Neural progenitor cell (in vitro differentiated cells): ENCODE measurements around the gene MARCHF4. TPM values are rescaled to one million over a fixed set of nuclear protein-coding genes. Genes with fewer than 3 reads are reported as not detected.
A peak's percentile ranks its signal among the peaks of the same experiment; 100 is the strongest.

Source experiments
- DNase-seq: peaks from one replicate; pipeline ENCODE4 v3.0.0-alpha.2; 2016; ENCODE audit warnings: low spot score
- H2AFZ ChIP-seq: fragments of 200-600 bp; sonication (generic); replicated peaks from 2 replicates; pipeline ENCODE4 v1.6.1; 2016; ENCODE audit warnings: antibody characterized with exemption
- H3F3A ChIP-seq: fragments of 200-600 bp; sonication (generic); 2 replicates; pipeline ENCODE4 v1.6.1; 2016; ENCODE audit warnings: antibody characterized with exemption, low read depth
- H3K27ac ChIP-seq: fragments of 200-600 bp; sonication (generic); 2 replicates; pipeline ENCODE4 v1.5.1; 2016; ENCODE audit warnings: mild to moderate bottlenecking
- H3K27me3 ChIP-seq: fragments of 200-600 bp; sonication (generic); 2 replicates; pipeline ENCODE4 v1.6.1; 2016; ENCODE audit warnings: mild to moderate bottlenecking, moderate library complexity
- H3K36me3 ChIP-seq: fragments of 200-600 bp; sonication (generic); 2 replicates; pipeline ENCODE4 v1.5.1; 2016
- H3K4me1 ChIP-seq: fragments of 200-600 bp; sonication (generic); 2 replicates; pipeline ENCODE4 v1.6.1; 2016; ENCODE audit warnings: mixed run types
- H3K4me2 ChIP-seq: fragments of 200-600 bp; sonication (generic); 2 replicates; pipeline ENCODE4 v1.6.1; 2016
- H3K4me3 ChIP-seq: fragments of 200-600 bp; sonication (generic); 2 replicates; pipeline ENCODE4 v1.5.1; 2016
- H3K79me2 ChIP-seq: fragments of 200-600 bp; sonication (generic); 2 replicates; pipeline ENCODE4 v1.6.1; 2016; ENCODE audit warnings: low read depth
- H3K9ac ChIP-seq: fragments of 200-600 bp; sonication (generic); 2 replicates; pipeline ENCODE4 v1.6.1; 2016
- H3K9me3 ChIP-seq: fragments of 200-600 bp; sonication (generic); 2 replicates; pipeline ENCODE4 v1.5.1; 2016; ENCODE audit warnings: low read depth
- H4K20me1 ChIP-seq: fragments of 200-600 bp; sonication (generic); 2 replicates; pipeline ENCODE4 v1.6.1; 2016; ENCODE audit warnings: low read depth
- H3K27ac Mint-ChIP-seq: 3 replicates; pipeline ENCODE4 v1.8.0; 2021; ENCODE audit warnings: mixed read lengths
- H3K27me3 Mint-ChIP-seq: 2 replicates; pipeline ENCODE4 v1.8.0; 2022; ENCODE audit warnings: low read depth, mild to moderate bottlenecking, inconsistent platforms, moderate library complexity, mixed read lengths; ENCODE audit not compliant: insufficient read depth
- H3K36me3 Mint-ChIP-seq: 3 replicates; pipeline ENCODE4 v1.8.0; 2021; ENCODE audit warnings: mixed read lengths
- H3K4me1 Mint-ChIP-seq: 3 replicates; pipeline ENCODE4 v1.8.0; 2021; ENCODE audit warnings: mixed read lengths
- H3K4me3 Mint-ChIP-seq: 3 replicates; pipeline ENCODE4 v1.8.0; 2021; ENCODE audit warnings: mild to moderate bottlenecking, moderate library complexity, mixed read lengths
- H3K9me3 Mint-ChIP-seq: 3 replicates; pipeline ENCODE4 v1.8.0; 2020; ENCODE audit warnings: mixed read lengths
- EZH2 ChIP-seq: fragments of 200-600 bp; sonication (generic); IDR thresholded peaks from 2 replicates; pipeline ENCODE4 v1.6.1; 2017; ENCODE audit warnings: antibody characterized with exemption, mild to moderate bottlenecking, moderate library complexity
- EZH2phosphoT487 ChIP-seq: fragments of 200-600 bp; sonication (generic); IDR thresholded peaks from 2 replicates; pipeline ENCODE4 v1.6.1; 2017; ENCODE audit warnings: antibody characterized with exemption
- total RNA-seq: library from RNA; depleted of rRNA; stranded (reverse); fragments of >200 nt; gene quantifications from 2 replicates; pipeline ENCODE4 v1.2.3, GENCODE V29; 2015; ENCODE audit warnings: low replicate concordance
- TF ChIP-seq, protein P1 (sequence below): fragments of 200-600 bp; sonication (generic); IDR thresholded peaks from 2 replicates; pipeline ENCODE4 v1.5.1; 2017; ENCODE audit warnings: antibody characterized with exemption, mild to moderate bottlenecking

The MARCHF4 gene
- total RNA-seq, 1 donor from 2014 or later, result 0.26 TPM

DNA sequence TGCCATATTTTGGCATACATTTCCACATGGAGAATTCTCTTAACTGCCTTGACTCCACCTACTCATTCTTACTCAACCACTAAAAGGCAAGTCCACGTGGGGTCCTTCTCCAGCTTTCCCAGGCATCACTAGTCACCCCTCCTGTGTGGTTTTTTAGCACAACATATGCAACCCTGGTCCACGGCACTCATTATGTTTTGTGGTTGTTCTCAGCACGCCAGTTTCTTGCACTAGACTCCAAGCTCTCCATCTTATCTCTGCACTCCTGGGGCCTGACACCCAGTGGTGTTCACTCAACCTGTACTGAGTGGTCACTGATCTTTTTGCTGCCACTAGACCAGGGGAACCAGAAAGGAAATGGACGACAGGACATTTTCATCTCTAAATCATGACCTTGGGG, 18.0 kb downstream of the MARCHF4 start:
- Histone ChIP-seq H3F3A (peaks cover 13% of the 10 kb centered on the region), H3K36me3 (no peaks in the 10 kb centered on the region), H3K4me2 (no peak overlapping the region), H3K9ac (no peak overlapping the region), H3K4me3 (no peak overlapping the region), H3K4me1 (peaks cover 18% of the 10 kb centered on the region), H4K20me1 (no peaks in the 10 kb centered on the region), H3K27ac (no peak overlapping the region), H3K9me3 (no peaks in the 10 kb centered on the region), H3K79me2 (no peaks in the 10 kb centered on the region), H3K27me3 (no peaks in the 10 kb centered on the region), H2AFZ (no peak overlapping the region)
- TF ChIP-seq EZH2phosphoT487, result no peak
- no peak for TF ChIP-seq EZH2
- TF ChIP-seq, protein P1, sequence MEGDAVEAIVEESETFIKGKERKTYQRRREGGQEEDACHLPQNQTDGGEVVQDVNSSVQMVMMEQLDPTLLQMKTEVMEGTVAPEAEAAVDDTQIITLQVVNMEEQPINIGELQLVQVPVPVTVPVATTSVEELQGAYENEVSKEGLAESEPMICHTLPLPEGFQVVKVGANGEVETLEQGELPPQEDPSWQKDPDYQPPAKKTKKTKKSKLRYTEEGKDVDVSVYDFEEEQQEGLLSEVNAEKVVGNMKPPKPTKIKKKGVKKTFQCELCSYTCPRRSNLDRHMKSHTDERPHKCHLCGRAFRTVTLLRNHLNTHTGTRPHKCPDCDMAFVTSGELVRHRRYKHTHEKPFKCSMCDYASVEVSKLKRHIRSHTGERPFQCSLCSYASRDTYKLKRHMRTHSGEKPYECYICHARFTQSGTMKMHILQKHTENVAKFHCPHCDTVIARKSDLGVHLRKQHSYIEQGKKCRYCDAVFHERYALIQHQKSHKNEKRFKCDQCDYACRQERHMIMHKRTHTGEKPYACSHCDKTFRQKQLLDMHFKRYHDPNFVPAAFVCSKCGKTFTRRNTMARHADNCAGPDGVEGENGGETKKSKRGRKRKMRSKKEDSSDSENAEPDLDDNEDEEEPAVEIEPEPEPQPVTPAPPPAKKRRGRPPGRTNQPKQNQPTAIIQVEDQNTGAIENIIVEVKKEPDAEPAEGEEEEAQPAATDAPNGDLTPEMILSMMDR, result no peak
- no peak overlapping the region for H3K27ac Mint-ChIP-seq
- H3K9me3 Mint-ChIP-seq, result no peaks in the 10 kb centered on the region
- no peak overlapping the region for H3K4me3 Mint-ChIP-seq
- H3K4me1 Mint-ChIP-seq, result peaks cover 39% of the 10 kb centered on the region
- H3K27me3 Mint-ChIP-seq, result peaks cover 19% of the 10 kb centered on the region
- no peak for DNase-seq
- no peaks in the 10 kb centered on the region for H3K36me3 Mint-ChIP-seq

DNA sequence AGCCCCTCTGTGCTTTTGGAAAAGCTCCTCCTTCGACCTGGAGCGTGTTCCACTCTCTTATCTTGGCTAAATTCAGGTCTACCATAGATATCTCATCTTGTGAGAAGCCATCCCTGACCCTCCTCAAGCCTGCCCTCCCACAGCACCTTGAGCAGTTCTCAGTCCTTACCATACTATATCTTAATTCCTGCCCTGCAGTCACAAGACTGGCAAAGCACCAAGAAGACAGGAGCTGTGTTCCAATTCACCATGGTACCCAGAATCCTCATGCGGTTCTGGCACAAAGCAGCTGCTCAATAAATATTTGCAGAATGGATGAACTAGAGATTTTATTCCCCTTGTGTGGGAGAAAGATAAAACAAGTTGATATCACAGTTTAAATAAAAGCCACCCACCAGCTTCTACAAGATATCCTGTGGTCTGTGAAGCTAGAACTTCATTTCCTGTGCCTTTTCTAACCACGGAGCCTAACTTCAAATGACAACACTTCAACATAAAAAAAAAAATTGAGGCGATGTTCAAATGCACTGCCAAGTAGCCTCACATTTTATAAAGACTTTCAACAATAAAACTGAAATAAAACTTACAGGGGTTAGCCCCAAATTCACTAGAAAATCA, 19.5 kb downstream of the MARCHF4 start:
- peaks cover 24% of the 10 kb centered on the region for H3K4me1 ChIP-seq
- H3K36me3 ChIP-seq, result no peaks in the 10 kb centered on the region
- no peak overlapping the region for H3K9ac ChIP-seq
- no peaks in the 10 kb centered on the region for H3K9me3 Mint-ChIP-seq
- no peak overlapping the region for H3K4me3 ChIP-seq
- H3K36me3 Mint-ChIP-seq, result no peaks in the 10 kb centered on the region
- no peak overlapping the region for H2AFZ ChIP-seq
- no peak overlapping the region for H3K4me2 ChIP-seq
- no peaks in the 10 kb centered on the region for H3K9me3 ChIP-seq
- TF ChIP-seq EZH2 (no peak), EZH2phosphoT487 (no peak)
- TF ChIP-seq, protein P1, result no peak
- no peak overlapping the region for H3K27ac ChIP-seq
- H3K27me3 Mint-ChIP-seq, result peaks cover 19% of the 10 kb centered on the region
- no peaks in the 10 kb centered on the region for H3K79me2 ChIP-seq
- H3K27ac Mint-ChIP-seq, result no peak overlapping the region
- H3K4me1 Mint-ChIP-seq, result peaks cover 47% of the 10 kb centered on the region
- no peaks in the 10 kb centered on the region for H4K20me1 ChIP-seq
- no peak for DNase-seq
- H3F3A ChIP-seq, result peaks cover 21% of the 10 kb centered on the region
- no peaks in the 10 kb centered on the region for H3K27me3 ChIP-seq
- H3K4me3 Mint-ChIP-seq, result peak overlapping the region; percentile 43

GRCh38 chr2:216351172-216351925, 20.9 kb downstream of the MARCHF4 start:
- H3K79me2 ChIP-seq, result no peaks in the 10 kb centered on the region
- H3K27ac ChIP-seq, result no peak overlapping the region
- Mint-ChIP-seq H3K27me3 (peaks cover 19% of the 10 kb centered on the region), H3K9me3 (no peaks in the 10 kb centered on the region), H3K27ac (peak overlapping the region; percentile 50), H3K4me3 (no peak overlapping the region), H3K4me1 (peaks cover 48% of the 10 kb centered on the region), H3K36me3 (no peaks in the 10 kb centered on the region)
- peaks cover 22% of the 10 kb centered on the region for H3K4me1 ChIP-seq
- no peak overlapping the region for H3K9ac ChIP-seq
- no peak overlapping the region for H3K4me3 ChIP-seq
- no peaks in the 10 kb centered on the region for H3K27me3 ChIP-seq
- H4K20me1 ChIP-seq, result no peaks in the 10 kb centered on the region
- TF ChIP-seq, protein P1, result no peak
- H3K4me2 ChIP-seq, result no peak overlapping the region
- no peak overlapping the region for H2AFZ ChIP-seq
- peaks cover 21% of the 10 kb centered on the region for H3F3A ChIP-seq
- H3K36me3 ChIP-seq, result no peaks in the 10 kb centered on the region
- H3K9me3 ChIP-seq, result no peaks in the 10 kb centered on the region
- no peak for DNase-seq
